ENCODE data around the gene IPO4. TPM values are rescaled to one million over a fixed set of nuclear protein-coding genes. Genes with fewer than 3 reads are reported as not detected.
A peak's percentile ranks its signal among the peaks of the same experiment; 100 is the strongest.

IPO4 gene
- total RNA-seq, 2 experiments from 2014 or later: 36.6 to 37.9 TPM

DNA sequence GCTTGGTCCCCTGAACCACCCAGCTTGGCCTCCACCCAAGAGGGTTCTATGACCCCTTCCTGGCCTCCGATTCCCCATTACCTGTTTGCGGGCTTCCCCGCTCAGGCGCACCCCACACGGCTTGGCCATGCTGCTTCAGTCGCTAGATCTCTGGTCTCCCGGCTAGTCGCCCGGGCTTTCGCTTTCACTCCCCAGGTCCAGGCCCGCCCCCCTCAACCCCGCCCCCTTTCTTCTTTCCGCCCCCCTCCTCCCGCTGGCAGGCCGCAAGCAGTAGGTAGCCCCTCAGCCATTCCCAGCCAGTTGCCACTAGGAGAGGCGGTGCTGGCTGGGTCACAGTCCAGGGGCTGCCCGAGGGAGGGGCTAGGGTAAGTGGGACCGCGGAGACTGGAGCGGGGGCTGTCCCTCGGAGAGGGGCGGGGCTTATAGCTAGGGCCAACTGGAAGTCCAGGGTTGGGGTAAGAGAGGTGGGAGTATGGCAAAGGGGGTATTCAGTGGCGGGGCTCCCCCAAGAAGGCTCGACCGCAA lies 42.1 kb downstream of the IPO4 start, which contains the start of gene PSME2:
Gene PSME2, minus strand, starts transcription at position 158 of the 525 bp plus-strand sequence. Its CDS starts 29 bp downstream, at position 129.
- Mint-ChIP-seq H3K27me3 (no peaks in the 10 kb centered on the region), H3K4me3 (peak within 1 kb of the TSS; percentile 99), H3K36me3 (ENCODE audit: low read depth) (peaks cover 82% of the 10 kb centered on the region), H3K27ac (peak within 1 kb of the TSS; percentile 90), H3K9me3 (no peaks in the 10 kb centered on the region), H3K4me1 (ENCODE audit: low read depth) (peaks cover 67% of the 10 kb centered on the region)
- ChIA-PET CTCF (interaction anchor here (0.8 to 2.1 kb wide), 8 partner anchors 9 to 97 kb away, joined by 3 to 20 read pairs (median 4); partner anchors contain the start of genes DCAF11, IRF9, MDP1 and NRL), POLR2A (interaction anchor here (0.7 to 8.1 kb wide), 25 partner anchors 9 to 1051 kb away, joined by 3 to 154 read pairs (median 7); partner anchors contain the start of genes C14orf119, CHMP4A, DCAF11 and IPO4)
- Histone ChIP-seq H3K27me3 (ENCODE audit: control insufficient read depth in 1 of 2, insufficient read depth in 2 of 2, low read length in 2 of 2) (no peaks in the 10 kb centered on the region), H3K9me3 (ENCODE audit: control insufficient read depth in 1 of 2, insufficient read depth in 1 of 2, low read length in 2 of 2) (no peaks in the 10 kb centered on the region), H3K27ac (ENCODE audit: low read depth in 1 of 2, low read length in 2 of 2) (peak within 1 kb of the TSS; percentile 76 to 82), H3K36me3 (ENCODE audit: insufficient read depth, low read length) (peaks cover 62% of the 10 kb centered on the region), H3K4me3 (ENCODE audit: low read length) (peak within 1 kb of the TSS; percentile 93), H3K4me1 (ENCODE audit: insufficient read depth, low read length) (peaks cover 69% of the 10 kb centered on the region)
- DNase-seq (peak; percentile 66 to 92 (median 74)), ATAC-seq (ENCODE audit: poor library complexity) (peak; percentile 48)
- TF ChIP-seq CTCF (IDR thresholded peaks at IDR 0.05): no peak
- intact Hi-C loops (cut with DNase I, micrococcal nuclease): loop anchor here (1.0 to 5.0 kb wide), 5 partner anchors 10 to 86 kb away; partner anchors contain the start of genes GMPR2 (in 2 of the 2), IPO4 (in 2 of the 2), NEDD8 (in 2 of the 2) and PSME1 (in 1 of the 2)

- no peaks in the 10 kb centered on the region for H3K9me3 ChIP-seq (ENCODE audit: control insufficient read depth in 1 of 2, insufficient read depth in 1 of 2, low read length in 2 of 2)
- peak in 3 of 14 experiments; percentile 22 to 35 (median 30) for DNase-seq
- peaks cover 71% of the 10 kb centered on the region for H3K4me1 Mint-ChIP-seq (ENCODE audit: low read depth)
- H3K36me3 Mint-ChIP-seq (ENCODE audit: low read depth): peaks cover 82% of the 10 kb centered on the region
- ATAC-seq (ENCODE audit: poor library complexity): no peak
- peak overlapping the region; percentile 90 for H3K27ac Mint-ChIP-seq
- ChIA-PET POLR2A (interaction anchor here (0.7 to 8.1 kb wide), 20 partner anchors 10 to 1050 kb away, joined by 3 to 154 read pairs (median 9); partner anchors contain the start of genes C14orf119, CHMP4A, DCAF11 and IPO4), CTCF (interaction anchor here (0.8 to 2.1 kb wide), 5 partner anchors 10 to 97 kb away, joined by 4 to 20 read pairs (median 5); partner anchors contain the start of genes IRF9, MDP1 and PSME1)
- H3K27me3 Mint-ChIP-seq: no peaks in the 10 kb centered on the region
- no peak for TF ChIP-seq CTCF (IDR thresholded peaks at IDR 0.05)
- no peaks in the 10 kb centered on the region for H3K9me3 Mint-ChIP-seq
- peak overlapping the region; percentile 93 for H3K4me3 ChIP-seq (ENCODE audit: low read length)
- peak overlapping the region; percentile 99 for H3K4me3 Mint-ChIP-seq
- H3K27ac ChIP-seq (ENCODE audit: low read depth in 1 of 2, low read length in 2 of 2): peak overlapping the region; percentile 76 to 82
- intact Hi-C loops (cut with DNase I, micrococcal nuclease): loop anchor here (1.0 to 5.0 kb wide), 6 partner anchors 10 to 87 kb away; partner anchors contain the start of genes GMPR2 (in 2 of the 2), IPO4 (in 2 of the 2), NEDD8 (in 2 of the 2) and PSME1 (in 1 of the 2)
- H3K27me3 ChIP-seq (ENCODE audit: control insufficient read depth in 1 of 2, insufficient read depth in 2 of 2, low read length in 2 of 2): no peaks in the 10 kb centered on the region
- peaks cover 56% of the 10 kb centered on the region for H3K36me3 ChIP-seq (ENCODE audit: insufficient read depth, low read length)
- H3K4me1 ChIP-seq (ENCODE audit: insufficient read depth, low read length): peaks cover 63% of the 10 kb centered on the region
Observed at GRCh38 chr14:24145690-24146452, 42.7 kb downstream of the IPO4 start.

DNA sequence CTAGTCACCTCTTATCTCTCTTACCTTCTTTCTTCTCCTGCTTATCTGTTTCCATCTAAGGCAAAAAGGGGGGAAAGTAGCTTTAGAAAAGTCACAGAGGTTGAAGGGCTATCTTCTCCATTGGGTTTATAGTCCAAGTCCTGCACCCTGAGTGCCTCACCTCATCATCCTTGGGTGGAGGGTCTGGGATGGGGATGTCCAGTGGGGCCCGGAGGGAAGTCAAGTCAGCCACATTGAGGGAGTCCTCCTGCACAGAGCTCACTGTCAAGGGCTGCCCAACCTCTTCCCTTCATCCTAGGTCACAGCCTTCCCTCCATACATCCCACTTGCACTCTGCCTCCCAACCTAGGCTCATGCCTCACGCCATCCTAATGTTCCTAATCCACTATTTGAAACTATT lies 43.4 kb downstream of the IPO4 start:
- ChIA-PET POLR2A (interaction anchor here (0.6 to 8.1 kb wide), 6 partner anchors 9 to 89 kb away, joined by 3 to 154 read pairs (median 70); partner anchors contain the start of genes DCAF11, IRF9, NRL and PSME1), CTCF (interaction anchor here (1.2 to 2.1 kb wide), 2 partner anchors 16 to 36 kb away, joined by 3 to 20 read pairs; partner anchors contain the start of gene IRF9)
- Histone ChIP-seq H3K4me1 (ENCODE audit: insufficient read depth, low read length) (peaks cover 63% of the 10 kb centered on the region), H3K4me3 (ENCODE audit: low read length) (peak overlapping the region; percentile 93), H3K27me3 (ENCODE audit: control insufficient read depth in 1 of 2, insufficient read depth in 2 of 2, low read length in 2 of 2) (no peaks in the 10 kb centered on the region), H3K36me3 (ENCODE audit: insufficient read depth, low read length) (peaks cover 49% of the 10 kb centered on the region), H3K9me3 (ENCODE audit: control insufficient read depth in 1 of 2, insufficient read depth in 1 of 2, low read length in 2 of 2) (no peaks in the 10 kb centered on the region), H3K27ac (ENCODE audit: low read depth in 1 of 2, low read length in 2 of 2) (no peak overlapping the region)
- H3K9me3 Mint-ChIP-seq: no peaks in the 10 kb centered on the region
- ATAC-seq (ENCODE audit: poor library complexity) (no peak), DNase-seq (no peak)
- TF ChIP-seq CTCF (IDR thresholded peaks at IDR 0.05): no peak
- intact Hi-C loops (cut with DNase I, micrococcal nuclease): loop anchor here in 1 of 2 experiments (2.0 to 5.0 kb wide), 3 partner anchors 28 to 87 kb away; partner anchors contain the start of genes GMPR2, IPO4 and NEDD8
- no peaks in the 10 kb centered on the region for H3K27me3 Mint-ChIP-seq
- peaks cover 80% of the 10 kb centered on the region for H3K36me3 Mint-ChIP-seq (ENCODE audit: low read depth)
- H3K27ac Mint-ChIP-seq: peak overlapping the region; percentile 90
- peaks cover 73% of the 10 kb centered on the region for H3K4me1 Mint-ChIP-seq (ENCODE audit: low read depth)
- peak overlapping the region; percentile 99 for H3K4me3 Mint-ChIP-seq
